ENCODE data around the gene SLC6A2.

SLC6A2 gene

GRCh38 chr16:55645986-55646385, 9.8 kb upstream of the SLC6A2 start:
- H3K4me3 ChIP-seq (ENCODE audit: low read depth, low read length): no peak overlapping the region
- H3K27ac ChIP-seq: no peak overlapping the region
- no peaks in the 10 kb centered on the region for H3K4me1 ChIP-seq
- H3K27me3 ChIP-seq (ENCODE audit: control insufficient read depth, insufficient read depth, low read length): no peaks in the 10 kb centered on the region
- no peaks in the 10 kb centered on the region for H3K79me2 ChIP-seq
- TF ChIP-seq, protein P1, sequence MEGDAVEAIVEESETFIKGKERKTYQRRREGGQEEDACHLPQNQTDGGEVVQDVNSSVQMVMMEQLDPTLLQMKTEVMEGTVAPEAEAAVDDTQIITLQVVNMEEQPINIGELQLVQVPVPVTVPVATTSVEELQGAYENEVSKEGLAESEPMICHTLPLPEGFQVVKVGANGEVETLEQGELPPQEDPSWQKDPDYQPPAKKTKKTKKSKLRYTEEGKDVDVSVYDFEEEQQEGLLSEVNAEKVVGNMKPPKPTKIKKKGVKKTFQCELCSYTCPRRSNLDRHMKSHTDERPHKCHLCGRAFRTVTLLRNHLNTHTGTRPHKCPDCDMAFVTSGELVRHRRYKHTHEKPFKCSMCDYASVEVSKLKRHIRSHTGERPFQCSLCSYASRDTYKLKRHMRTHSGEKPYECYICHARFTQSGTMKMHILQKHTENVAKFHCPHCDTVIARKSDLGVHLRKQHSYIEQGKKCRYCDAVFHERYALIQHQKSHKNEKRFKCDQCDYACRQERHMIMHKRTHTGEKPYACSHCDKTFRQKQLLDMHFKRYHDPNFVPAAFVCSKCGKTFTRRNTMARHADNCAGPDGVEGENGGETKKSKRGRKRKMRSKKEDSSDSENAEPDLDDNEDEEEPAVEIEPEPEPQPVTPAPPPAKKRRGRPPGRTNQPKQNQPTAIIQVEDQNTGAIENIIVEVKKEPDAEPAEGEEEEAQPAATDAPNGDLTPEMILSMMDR (IDR thresholded peaks at IDR 0.05): no peak
- H3K4me2 ChIP-seq (ENCODE audit: low read length): no peak overlapping the region
- H3K9ac ChIP-seq: no peak overlapping the region
- H3K36me3 ChIP-seq (ENCODE audit: control insufficient read depth, insufficient read depth, low read length): no peaks in the 10 kb centered on the region
- H2AFZ ChIP-seq: no peak overlapping the region
- H3K9me3 ChIP-seq (ENCODE audit: control insufficient read depth, low read length): no peaks in the 10 kb centered on the region

DNA sequence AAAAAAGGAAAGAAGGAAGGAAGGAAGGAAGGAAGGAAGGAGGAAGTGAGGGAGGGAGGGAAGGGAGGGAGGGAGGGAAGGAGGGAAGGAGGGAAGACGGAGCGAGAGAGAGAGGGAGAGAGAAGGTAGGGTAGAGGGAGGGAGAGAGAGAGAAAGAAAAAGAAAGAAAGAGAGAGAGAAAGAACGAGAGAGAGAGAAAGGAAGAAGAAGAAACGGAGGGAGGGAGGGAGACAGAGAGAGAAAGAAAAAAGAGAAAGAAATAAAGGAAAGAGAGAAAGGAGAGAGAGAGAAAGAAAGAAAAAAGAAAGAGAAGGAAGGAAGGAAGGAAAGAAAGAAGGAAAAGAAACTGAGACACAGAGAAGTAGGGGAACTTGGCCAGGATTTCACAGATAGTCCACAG, 8.4 kb upstream of the SLC6A2 start:
- H3K9me3 ChIP-seq (ENCODE audit: control insufficient read depth, low read length): no peaks in the 10 kb centered on the region
- H3K36me3 ChIP-seq (ENCODE audit: control insufficient read depth, insufficient read depth, low read length): no peaks in the 10 kb centered on the region
- no peak overlapping the region for H3K4me2 ChIP-seq (ENCODE audit: low read length)
- H3K4me3 ChIP-seq (ENCODE audit: low read depth, low read length): no peak overlapping the region
- H2AFZ ChIP-seq: no peak overlapping the region
- TF ChIP-seq, protein P1 (IDR thresholded peaks at IDR 0.05): no peak
- no peak overlapping the region for H3K9ac ChIP-seq
- no peaks in the 10 kb centered on the region for H3K4me1 ChIP-seq
- no peak overlapping the region for H3K27ac ChIP-seq
- no peaks in the 10 kb centered on the region for H3K27me3 ChIP-seq (ENCODE audit: control insufficient read depth, insufficient read depth, low read length)
- H3K79me2 ChIP-seq: no peaks in the 10 kb centered on the region

GRCh38 chr16:55647798-55648197, 8.0 kb upstream of the SLC6A2 start:
- Histone ChIP-seq H3K4me1 (no peaks in the 10 kb centered on the region), H2AFZ (no peak overlapping the region), H3K4me3 (ENCODE audit: low read depth, low read length) (no peak overlapping the region), H3K27ac (no peak overlapping the region), H3K4me2 (ENCODE audit: low read length) (no peak overlapping the region), H3K9me3 (ENCODE audit: control insufficient read depth, low read length) (no peaks in the 10 kb centered on the region), H3K9ac (no peak overlapping the region), H3K79me2 (no peaks in the 10 kb centered on the region), H3K36me3 (ENCODE audit: control insufficient read depth, insufficient read depth, low read length) (no peaks in the 10 kb centered on the region), H3K27me3 (ENCODE audit: control insufficient read depth, insufficient read depth, low read length) (no peaks in the 10 kb centered on the region)
- TF ChIP-seq, protein P1 (IDR thresholded peaks at IDR 0.05): no peak

- TF ChIP-seq, protein P1 (IDR thresholded peaks at IDR 0.05): no peak
- Histone ChIP-seq H3K27me3 (ENCODE audit: control insufficient read depth, insufficient read depth, low read length) (no peaks in the 10 kb centered on the region), H2AFZ (no peak overlapping the region), H3K4me3 (ENCODE audit: low read depth, low read length) (no peak overlapping the region), H3K36me3 (ENCODE audit: control insufficient read depth, insufficient read depth, low read length) (no peaks in the 10 kb centered on the region), H3K27ac (no peak overlapping the region), H3K9me3 (ENCODE audit: control insufficient read depth, low read length) (no peaks in the 10 kb centered on the region), H3K4me2 (ENCODE audit: low read length) (no peak overlapping the region), H3K9ac (no peak overlapping the region), H3K79me2 (no peaks in the 10 kb centered on the region), H3K4me1 (no peaks in the 10 kb centered on the region)
These were observed 3.7 kb upstream of the SLC6A2 start for GRCh38 chr16:55651841-55652824.
